Measurements from ENCODE around the gene ZNF18. TPM values are rescaled to one million over a fixed set of nuclear protein-coding genes. Genes with fewer than 3 reads are reported as not detected.

The ZNF18 gene
- total and polyA plus RNA-seq, 2 of the 4 experiments (the other 2 are of a cell fraction) = 4.5 to 11.7 TPM

GRCh38 chr17:11986942-11987329, 10.3 kb downstream of the ZNF18 start:
- no peak overlapping the region for H2BK5ac ChIP-seq (ENCODE audit: low read depth, low read length, poor library complexity, severe bottlenecking)
- dilution Hi-C loops (cut with HindIII; ENCODE audit: low sequenced_read_pairs, unreplicated experiment) (no loop called here), intact Hi-C loops (cut with micrococcal nuclease) (loop anchor here (1.0 to 5.0 kb wide), 2 partner anchors 1111 to 1340 kb away; no protein-coding TSS in a partner anchor), in situ Hi-C loops (cut with MboI; ENCODE audit: low sequenced_read_pairs) (loop anchor here (10.0 to 25.0 kb wide), 2 partner anchors 1112 to 1325 kb away; partner anchors contain the start of gene MYH3)
- H4K91ac ChIP-seq (ENCODE audit: insufficient read depth, low read depth, low read length) = no peak overlapping the region
- peaks cover 24% of the 10 kb centered on the region for H3K36me3 ChIP-seq (ENCODE audit: control insufficient read depth, insufficient read depth, low read length)
- no TSS peak for BruUV-seq (replicated peaks)
- H3K4me2 ChIP-seq (ENCODE audit: low read depth, low read length) = no peak overlapping the region; the same call in 1 of the 2 replicates
- CTCF ChIA-PET = interaction anchor here (0.6 to 1.4 kb wide), 5 partner anchors 9 to 1340 kb away, joined by 3 to 8 read pairs (median 5); partner anchors contain the start of gene ZNF18
- H2AK5ac ChIP-seq (ENCODE audit: low read depth, low read length) = no peak overlapping the region
- no peak overlapping the region for H3K4ac ChIP-seq (ENCODE audit: low read depth, low read length)
- H4K8ac ChIP-seq (ENCODE audit: low read depth in 2 of 2, low read length in 2 of 2) = no peak overlapping the region
- no peak overlapping the region for H3K14ac ChIP-seq (replicated peaks; ENCODE audit: low read depth, low read length)
- no peak overlapping the region for H2BK15ac ChIP-seq (ENCODE audit: low read depth, low read length)
- no peak overlapping the region for H3K23ac ChIP-seq (ENCODE audit: low read depth, low read length)
- H3K4me1 ChIP-seq (ENCODE audit: control insufficient read depth, insufficient read depth, low read length) = no peaks in the 10 kb centered on the region
- no peak overlapping the region for H2BK120ac ChIP-seq (ENCODE audit: low read depth, low read length)
- no peak overlapping the region for H3K27ac ChIP-seq (ENCODE audit: insufficient read depth, low read length)
- H2BK20ac ChIP-seq (ENCODE audit: low read depth, low read length) = no peak overlapping the region
- H2AK9ac ChIP-seq (replicated peaks; ENCODE audit: low read depth, low read length, poor library complexity) = no peak overlapping the region
- no peaks in the 10 kb centered on the region for H3K9me1 ChIP-seq (ENCODE audit: insufficient read depth, low read length)
- H3K4me3 ChIP-seq (ENCODE audit: insufficient read depth, low read depth, low read length) = no peak overlapping the region
- no peak overlapping the region for H3K9ac ChIP-seq (ENCODE audit: low read depth, low read length)
- no peak overlapping the region for H4K5ac ChIP-seq (ENCODE audit: low read depth, low read length)
- no peak overlapping the region for H3K18ac ChIP-seq (ENCODE audit: low read depth, low read length)
- H3K56ac ChIP-seq (ENCODE audit: extremely low read depth, insufficient read depth, low read length) = no peak overlapping the region
- H4K20me1 ChIP-seq (ENCODE audit: insufficient read depth, low read length) = no peaks in the 10 kb centered on the region
- WGBS, 2 experiments (ENCODE audit: extremely low coverage in 2 of 2, insufficient read length in 1 of 2) = no CpG with 5 or more reads among the region's 5 CpGs
- H2AFZ ChIP-seq (replicated peaks; ENCODE audit: low read length, poor library complexity) = no peak overlapping the region
- no peaks in the 10 kb centered on the region for H3K79me1 ChIP-seq (ENCODE audit: low read depth in 1 of 2, low read length in 2 of 2)
- H3K27me3 ChIP-seq (ENCODE audit: control insufficient read depth, insufficient read depth, low read length) = no peaks in the 10 kb centered on the region
- POLR2A ChIA-PET (ENCODE audit: unreplicated experiment) = interaction anchor here (1.5 kb wide), 1 partner anchor 10 kb away, joined by 4 read pairs; the partner anchor contains the start of gene ZNF18
- peak; percentile 60 for DNase-seq
- peak; percentile 92 for ATAC-seq (ENCODE audit: low read depth)
- H3K9me3 ChIP-seq (ENCODE audit: control insufficient read depth, insufficient read depth, low read length) = no peaks in the 10 kb centered on the region
- TF ChIP-seq CTCF (conservative IDR thresholded peaks at IDR 0.05; ENCODE audit: low read depth, low read length) (peak; percentile 58), MXI1 (IDR thresholded peaks at IDR 0.05; ENCODE audit: borderline replicate concordance, low read depth, low read length) (no peak), RAD21 (IDR thresholded peaks at IDR 0.05; ENCODE audit: low read length) (peak; percentile 62), SMC3 (IDR thresholded peaks at IDR 0.05; ENCODE audit: low read depth, low read length) (peak; percentile 50; the same call in 1 of the 2 replicates)

All from IMR-90 (cell line).